ENCODE results near the gene PLSCR2.
"Not testable (repeated sequence)": the region's sequence is repeated elsewhere in the genome, so short reads cannot be mapped to it uniquely, and the experiment has no call there.

PLSCR2 gene

DNA sequence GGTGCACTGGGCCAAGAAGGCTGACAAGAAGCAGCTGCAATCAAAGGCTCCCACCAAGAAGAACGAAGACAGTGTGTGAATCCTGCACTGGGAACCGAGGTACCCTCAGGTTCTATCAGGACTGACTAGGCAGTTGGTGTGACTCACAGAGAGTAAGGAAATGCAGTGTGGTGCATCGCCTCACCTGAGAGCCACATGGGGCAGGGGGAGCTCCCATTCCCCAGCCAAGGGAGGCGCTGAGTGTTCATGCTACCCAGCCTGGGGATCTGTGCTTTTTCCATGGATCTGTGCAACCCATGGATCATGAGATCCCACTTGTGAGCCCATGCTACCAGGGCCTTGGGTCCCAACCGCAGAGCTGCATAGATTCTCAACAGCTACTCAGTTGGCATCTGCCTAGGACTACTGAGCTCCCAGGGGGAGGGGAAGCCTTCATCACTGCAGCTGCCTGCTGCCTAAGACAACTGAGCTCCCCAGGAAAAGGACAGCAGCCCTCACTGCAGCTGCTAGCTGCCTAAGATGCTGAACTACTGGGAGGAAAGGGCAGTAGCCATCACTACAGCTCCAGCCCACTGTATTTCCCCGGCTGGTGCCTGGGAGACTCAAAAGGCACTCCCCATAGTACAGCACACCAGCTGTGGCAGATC, 6.9 kb upstream of the PLSCR2 start:
- no peak for DNase-seq

DNA sequence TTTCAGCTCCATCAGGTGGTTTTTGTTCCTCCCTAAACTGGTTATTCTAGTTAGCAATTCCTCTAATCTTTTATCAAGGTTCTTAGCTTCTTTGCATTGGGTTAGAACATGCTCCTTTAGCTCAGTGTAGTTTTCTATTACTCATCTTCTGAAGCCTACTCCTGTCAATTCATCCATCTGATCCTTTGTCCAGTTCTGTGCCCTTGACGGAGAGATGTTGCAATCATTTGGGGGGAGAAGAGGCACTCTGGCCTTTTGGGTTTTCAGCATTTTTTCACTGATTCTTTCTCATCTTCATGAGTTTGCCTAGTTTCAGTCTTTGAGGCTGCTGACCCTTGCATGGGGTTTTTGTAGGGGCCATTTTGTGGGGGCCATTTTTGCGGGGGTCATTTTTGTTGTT, 5.6 kb upstream of the PLSCR2 start:
- not testable (repeated sequence) for DNase-seq

DNA sequence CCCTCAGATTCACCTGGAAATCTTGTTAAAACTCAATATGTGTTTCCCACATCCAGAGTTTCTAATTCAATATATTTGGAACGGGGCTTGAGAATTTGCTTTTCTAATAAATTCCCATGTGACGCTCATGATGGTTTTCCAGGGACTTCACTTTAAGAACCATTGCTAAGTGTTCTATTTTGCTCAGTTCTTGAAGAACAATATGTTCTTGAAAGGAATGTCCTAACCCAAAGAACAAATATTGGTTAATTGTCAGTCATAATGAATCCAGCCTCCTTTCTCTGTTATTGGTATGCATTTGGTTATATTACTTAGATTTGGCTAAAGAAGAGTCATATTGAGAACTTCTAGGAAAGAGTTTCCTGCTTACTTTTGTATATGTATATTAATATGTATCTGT, 4.4 kb upstream of the PLSCR2 start:
- DNase-seq: no peak

DNA sequence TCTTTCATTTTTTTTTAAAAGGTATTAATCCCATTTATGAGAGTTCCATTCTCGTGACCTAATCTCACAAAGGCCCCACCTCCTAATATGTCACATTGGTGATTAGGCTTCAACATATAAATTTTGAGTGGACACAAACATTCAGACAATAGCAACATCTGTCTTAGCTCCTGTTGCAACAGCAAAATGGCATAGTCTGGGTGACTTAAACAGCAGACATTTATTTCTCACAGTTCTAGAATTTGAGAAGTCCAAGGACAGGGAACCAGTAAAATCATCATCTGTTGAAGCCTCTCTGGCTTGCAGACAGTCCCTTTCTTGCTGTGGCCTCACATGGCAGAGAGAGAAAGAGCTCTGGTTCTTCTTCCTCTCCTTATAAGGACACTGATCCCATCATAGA, 3.2 kb upstream of the PLSCR2 start:
- no peak for DNase-seq

DNA sequence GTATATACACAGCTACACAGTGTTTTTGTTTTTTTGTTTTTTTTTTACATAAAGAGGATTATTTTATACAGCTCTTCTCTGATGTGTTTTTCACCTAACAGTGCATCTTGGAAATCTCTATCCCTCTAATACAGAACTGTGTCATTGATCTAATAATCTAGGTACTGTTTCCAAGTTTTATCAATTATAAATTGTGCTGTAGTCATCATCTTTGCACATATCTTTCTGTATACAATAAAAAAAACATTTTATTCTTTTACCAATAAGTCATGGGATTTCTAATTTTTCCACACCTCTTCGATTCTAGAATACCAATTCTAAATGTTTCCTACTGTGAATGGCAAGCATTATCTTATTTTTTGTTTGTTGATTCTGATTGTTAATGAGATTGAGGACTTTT, 1.7 kb upstream of the PLSCR2 start:
- DNase-seq: no peak

DNA sequence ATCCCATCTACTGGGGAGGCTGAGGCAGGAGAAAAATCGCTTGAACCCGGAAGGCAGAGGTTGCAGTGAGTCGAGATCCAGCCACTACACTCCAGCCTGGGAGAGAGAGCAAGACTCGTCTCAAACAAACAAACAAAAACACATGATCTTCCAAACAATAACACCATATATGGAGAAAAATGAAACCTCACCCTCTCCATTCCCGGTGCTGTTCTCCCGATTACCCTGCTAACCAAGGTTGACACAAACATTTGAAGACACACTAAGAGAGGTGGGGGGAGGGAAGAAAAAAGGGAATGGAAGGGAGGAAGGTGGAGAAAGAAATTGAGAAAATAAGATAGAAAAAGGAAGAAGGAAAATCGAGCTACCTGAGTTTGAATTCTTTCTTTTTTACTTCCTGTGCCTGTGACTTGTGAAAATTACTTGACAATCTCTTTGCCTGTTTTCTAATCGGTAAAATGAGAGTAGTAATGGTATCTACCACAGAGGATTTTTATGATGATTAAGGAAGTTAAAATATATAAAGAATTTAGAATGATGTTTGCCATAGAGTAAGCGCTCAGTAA, 1.1 kb upstream of the PLSCR2 start:
- no peak for DNase-seq

DNA sequence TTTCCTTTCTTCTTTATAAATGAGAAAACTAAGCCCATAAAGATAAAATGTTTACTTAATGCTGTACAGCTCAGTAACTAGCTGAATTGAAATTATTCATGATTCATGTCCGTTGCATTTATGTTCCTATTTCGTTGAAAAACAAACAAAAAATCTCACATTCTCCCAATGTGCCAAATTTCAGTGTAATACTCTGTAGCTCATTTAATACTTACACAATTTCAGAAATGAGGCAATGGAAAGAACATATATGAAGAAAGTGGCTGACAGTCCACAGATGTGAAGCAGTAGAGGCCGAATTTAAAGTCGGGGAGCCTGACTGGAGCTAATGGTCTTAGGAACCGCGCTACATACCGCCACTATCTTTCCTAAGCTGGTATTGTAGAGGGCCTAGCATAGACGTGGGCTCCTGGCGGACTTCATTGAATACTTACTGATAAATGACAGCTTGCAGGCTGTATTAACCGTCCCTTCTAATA, 651 bp downstream of the PLSCR2 start:
- no peak for DNase-seq

DNA sequence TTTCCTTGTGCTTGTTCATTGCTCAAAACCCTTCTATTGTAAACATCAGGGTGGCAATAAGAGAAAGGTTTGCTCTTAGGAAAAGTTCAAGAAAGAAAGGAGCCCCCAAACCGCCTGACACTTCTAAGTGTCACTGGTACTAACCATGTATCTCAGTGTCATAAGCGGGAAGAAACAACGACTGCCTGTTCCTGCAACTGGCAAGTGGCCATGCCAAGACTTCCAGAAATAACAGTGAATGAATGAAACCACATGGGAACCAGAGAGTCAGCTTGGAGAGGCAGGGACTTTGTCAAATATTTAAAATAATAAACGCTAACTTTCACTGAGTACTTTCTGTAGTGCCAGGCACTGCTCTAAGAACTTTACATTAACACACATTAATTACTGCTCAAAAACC, 1.1 kb downstream of the PLSCR2 start:
- DNase-seq: no peak

DNA sequence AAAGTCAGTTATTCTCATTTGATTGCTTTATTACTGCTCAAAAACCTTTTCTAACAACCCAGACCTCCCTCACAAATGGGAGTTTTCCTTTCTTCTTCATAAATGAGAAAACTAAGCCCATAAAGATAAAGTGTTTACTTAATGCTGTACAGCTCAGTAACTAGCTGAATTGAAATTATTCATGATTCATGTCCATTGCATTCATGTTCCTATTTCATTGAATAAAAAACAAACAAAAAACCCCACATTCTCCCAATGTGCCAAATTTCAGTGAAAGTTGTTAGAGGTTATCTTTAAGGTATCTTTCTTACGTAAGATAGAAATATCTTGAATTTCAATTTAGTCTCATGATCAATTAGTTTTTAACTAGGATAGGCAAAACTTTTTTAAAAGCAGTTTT, 2.8 kb downstream of the PLSCR2 start:
- no peak for DNase-seq

DNA sequence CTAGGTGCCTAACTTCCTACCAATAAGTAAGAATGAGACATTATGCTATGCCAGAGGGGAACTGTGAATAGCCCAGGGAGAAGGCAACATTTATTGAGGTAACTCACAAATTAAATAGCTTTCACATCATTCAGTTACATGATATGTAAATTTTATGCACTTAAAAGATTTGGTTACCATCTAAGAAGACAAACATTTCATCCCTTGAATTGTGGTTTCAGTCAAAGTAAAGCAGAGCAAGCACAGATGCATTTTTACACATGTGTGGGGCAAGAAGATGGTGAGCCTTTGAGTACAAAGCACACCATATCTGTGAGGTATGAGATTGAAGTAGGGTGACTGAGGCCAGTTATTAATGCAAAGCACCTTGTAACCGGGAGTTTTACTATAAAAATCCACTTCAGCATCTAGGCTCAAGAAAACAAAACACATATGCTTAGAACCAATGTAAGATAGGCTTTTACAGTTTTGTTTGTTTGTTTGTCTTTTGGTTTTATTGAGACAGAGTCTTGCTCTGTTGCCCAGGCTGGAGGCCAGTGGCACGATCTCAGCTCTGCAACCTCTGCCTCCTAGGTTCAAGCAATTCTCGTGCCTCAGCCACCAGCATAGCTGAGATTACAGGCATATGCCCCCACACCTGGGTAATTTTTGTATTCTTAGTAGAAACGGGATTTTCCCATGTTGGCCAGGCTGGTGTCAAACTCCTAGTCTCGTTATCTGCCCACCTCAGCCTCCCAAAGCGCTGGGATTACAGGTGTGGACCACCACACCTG, 3.5 kb downstream of the PLSCR2 start:
- DNase-seq: no peak

DNA sequence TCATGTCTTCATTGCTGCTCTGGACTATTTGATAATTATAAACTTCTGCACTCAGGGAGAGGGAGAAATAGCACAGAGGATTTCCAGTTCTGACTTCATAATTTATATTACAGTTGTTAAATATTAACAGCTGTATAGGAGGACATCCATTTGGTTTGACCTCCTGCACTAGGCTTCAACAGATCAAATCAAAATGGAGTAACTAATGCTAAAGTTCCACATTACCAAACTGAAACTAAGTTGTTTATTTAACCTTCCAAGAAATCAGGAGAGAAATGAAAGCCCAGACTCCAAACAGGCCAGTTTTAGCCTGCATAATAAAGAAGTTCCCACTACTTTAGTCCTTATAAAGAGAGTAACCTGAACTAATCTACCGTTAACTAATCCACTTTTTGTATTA, 4.6 kb downstream of the PLSCR2 start:
- DNase-seq: no peak

DNA sequence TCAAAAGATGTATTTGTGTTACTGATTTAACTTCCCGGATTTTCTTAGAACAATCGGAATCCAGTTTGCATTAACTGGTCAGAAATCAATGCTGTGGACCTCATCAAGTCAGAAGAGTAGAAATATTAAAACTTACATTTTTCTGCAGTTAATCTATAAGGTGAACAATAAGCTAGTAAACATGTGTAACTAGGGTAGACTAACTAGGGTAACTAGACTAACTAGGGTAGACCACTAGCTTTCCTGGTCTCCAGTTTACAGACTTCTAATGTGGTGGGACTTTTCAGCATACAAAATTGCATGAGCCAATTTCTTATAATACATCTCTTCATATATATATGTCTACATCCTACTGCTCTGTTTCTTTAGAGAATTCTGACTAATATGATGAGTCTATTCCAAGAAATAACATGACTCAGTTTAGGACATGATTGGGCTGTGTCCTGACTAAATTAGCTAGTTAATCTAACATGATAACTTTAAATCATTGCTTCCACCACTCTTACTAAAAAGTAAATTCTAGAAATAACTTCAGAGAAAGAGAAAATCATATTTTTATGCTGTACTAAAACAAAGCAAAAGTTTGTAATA, 5.3 kb downstream of the PLSCR2 start:
- DNase-seq: no peak

DNA sequence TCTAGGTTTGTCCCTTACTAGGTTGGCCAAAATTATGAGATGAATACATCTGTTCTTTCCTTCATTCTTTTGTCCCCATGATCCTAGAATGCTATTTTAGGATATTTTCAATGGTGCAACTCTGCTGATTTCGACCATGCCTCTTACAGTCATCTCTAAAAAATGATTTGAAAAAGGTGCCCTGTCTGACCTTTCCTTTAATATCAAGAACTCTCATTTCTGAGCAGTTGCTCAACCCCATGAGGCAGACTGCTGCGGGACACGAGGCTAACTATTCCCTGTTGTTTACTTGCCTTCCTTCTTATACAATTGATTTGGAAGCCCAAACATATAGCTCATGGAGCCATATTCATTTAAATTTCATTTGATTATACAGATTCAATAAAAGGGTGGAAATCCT, 14.6 kb downstream of the PLSCR2 start:
- no peak for DNase-seq

DNA sequence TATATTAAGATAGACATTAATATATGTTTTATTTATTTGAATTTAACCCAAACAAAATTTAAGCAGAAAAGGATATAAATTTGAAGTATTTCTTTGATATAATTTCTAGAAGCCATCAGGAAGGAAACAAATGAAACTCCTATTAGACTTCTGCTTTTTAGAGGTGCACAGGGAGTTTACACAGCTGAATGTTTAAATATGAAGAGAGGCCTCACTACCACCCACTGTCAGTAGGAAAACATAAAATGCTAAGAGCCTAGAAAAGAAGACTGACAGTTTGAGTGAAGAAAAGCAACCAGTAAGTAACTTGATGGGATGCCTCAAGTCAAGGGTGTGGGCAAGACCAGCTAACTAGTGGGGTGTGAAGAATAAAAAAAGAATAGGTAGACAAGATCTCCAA, 19.7 kb downstream of the PLSCR2 start:
- no peak for DNase-seq

DNA sequence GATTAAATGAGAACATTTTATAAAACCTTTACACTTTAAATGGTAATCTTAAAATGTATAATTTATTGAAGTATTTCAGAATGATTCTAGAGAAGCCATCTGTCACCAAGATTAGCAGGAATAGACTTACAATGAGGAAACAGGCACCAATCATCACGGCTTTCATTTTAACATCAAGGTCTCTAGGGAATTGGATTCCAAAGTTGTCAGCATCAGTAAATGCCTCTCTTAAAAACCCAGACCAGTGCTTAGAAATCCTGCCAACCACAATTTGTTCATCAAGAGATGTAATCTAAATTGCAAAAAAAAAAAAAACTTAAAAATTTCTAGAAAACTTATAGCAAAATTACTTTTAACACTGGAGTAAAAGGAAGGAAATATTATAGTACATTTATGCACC, 20.3 kb downstream of the PLSCR2 start:
- DNase-seq: no peak

DNA sequence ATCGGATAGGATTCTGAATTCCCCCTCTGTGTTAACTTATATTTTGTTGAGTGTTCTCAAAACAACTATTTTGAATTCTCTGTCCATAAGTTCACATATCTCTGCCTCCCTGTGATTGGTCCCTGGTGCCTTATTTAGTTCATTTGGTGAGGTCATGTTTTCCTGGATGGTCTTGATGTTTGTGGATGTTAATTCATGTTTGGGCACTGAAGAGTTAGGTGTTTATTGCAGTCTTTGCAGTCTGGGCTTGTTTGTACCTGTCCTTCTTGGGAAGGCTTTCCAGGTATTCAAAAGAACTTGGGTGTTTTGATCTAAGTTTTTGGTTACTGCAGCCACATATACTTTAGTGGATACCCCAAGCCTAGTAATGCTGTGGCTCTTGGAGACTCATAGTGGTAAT, 23.3 kb downstream of the PLSCR2 start:
- DNase-seq: no peak

DNA sequence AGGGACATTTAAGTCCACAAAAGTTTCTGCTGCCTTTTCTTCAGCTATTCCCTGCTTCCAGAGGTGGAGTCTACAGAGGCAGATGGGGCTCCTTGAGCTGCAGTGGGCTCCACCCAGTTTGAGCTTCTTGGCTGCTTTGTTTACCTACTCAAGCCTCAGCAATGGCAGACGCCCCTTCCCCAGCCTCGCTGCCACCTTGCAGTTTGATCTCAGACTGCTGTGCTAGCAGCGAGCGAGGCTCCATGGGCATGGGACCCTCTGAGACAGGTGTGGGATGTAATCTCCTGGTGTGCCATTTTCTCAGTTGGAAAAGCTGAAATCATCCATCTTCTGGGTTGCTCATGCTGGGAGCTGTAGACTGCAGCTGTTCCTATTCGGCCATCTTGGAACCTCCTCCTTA, 29.1 kb downstream of the PLSCR2 start:
- not testable (repeated sequence) for DNase-seq

DNA sequence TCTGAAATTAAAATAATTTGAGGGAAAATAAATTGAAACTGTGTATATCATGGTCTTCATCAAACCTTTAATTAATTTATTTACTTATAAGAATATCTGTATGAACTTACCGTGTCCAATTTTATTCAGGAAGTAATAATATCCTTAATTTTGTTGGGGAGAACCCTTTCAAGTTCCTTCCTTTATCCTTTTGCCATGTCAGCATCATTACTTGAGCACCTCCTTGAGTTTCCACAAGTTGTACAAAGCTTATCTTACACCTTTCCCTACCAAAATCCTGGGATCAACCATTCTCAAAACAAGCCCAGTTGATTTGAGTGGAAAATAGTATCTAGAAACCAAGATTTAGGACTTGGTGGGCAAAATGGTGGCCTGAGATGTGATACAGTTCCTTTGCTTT, 37.3 kb downstream of the PLSCR2 start:
- no peak for DNase-seq

DNA sequence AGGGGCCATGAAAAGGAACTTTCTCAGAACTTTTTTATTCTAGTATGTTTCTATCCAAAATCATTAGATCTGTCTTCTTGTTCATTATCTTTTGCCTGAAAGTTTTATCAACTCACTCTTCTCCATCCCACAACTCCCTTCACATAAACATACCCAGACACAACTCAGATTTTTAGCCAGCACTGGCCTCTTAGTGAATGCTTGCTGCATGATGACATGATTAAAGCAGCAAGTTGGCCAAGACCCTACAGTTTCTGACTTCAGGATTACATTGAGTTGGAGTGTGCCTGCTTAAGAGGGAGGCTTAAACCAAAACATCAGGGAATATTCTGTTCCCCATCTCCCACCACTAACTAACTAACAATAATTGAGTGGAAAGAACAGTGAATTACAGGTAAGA, 38.1 kb downstream of the PLSCR2 start:
- no peak for DNase-seq

DNA sequence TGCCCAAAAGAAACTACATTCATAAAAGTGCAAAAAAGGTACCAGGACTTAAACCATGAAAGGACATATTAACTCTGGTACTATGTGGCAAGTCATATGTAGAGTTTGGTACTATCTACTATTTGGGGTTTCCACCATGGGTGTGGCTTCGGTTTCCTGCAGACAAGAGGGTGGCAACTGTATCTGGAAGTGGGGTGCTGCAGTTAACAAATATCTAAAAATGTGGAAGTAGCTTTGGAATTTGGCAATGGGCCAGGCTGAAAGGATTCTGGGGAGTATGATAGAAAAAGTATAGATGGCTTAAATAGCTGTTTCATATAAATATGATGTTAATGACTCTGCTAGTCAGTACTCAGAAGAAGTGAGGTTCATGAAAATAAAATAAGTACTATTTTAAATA, 44.0 kb downstream of the PLSCR2 start:
- no peak for DNase-seq

DNA sequence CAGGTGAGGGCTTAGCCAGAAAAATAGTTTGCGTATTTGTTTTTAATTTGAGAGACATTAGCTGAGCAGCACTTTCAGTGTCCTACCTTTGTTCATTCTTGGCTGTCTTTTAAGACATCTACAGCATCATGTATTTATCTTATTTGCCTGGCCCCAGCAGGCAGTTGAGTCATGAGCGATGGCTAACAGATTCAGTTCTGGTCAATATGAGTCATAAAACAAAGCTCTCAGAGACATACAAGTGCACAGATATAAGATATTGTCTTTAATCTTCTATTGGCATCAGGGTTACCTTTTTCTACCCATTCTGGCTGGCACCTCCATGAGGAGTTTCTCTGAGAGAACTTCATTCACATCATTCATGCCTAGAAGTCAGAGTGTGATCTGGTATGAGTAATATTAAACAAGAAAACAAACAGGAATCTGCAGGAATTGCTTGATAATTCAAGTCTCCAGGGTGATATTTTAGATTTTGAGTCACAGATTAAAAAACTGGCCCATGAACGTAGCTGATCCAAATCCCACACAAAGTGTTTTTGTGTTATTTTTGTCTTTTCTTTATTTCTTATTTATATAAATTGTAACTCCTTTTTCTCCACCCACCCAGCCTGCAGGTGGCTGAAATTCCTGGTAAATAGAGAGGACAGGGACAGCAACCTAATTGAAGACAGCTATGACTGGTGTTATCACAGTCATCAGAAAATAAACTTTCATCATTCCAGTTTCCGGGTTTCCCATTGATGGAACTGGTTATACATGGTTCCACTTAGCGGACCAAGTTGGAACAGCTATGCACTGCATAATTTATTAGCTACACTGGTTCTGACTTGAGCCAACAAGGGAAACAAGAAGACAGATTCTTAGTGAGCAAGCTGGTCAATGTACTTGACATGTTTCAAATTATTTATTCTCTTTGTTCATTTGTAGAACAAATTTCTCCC, 47.3 kb downstream of the PLSCR2 start:
- no peak for DNase-seq

DNA sequence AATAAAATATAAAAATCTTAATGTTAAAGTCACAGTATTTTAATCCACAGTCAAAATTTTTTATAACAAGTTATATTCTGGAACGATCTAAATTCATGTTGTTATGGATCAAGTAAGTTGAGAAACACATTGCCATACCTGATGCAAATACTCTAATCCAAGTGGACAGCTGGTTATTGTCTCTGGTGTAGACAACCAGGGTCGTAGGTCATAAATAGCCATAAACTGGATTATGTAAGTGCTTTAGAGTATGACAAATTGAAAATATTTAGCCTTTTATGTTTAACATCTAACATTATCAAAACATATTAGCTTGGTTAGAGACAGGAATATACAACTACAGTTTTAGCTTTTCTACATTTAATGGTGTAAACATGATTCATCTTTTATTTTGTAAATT, 53.0 kb downstream of the PLSCR2 start:
- no peak for DNase-seq

DNA sequence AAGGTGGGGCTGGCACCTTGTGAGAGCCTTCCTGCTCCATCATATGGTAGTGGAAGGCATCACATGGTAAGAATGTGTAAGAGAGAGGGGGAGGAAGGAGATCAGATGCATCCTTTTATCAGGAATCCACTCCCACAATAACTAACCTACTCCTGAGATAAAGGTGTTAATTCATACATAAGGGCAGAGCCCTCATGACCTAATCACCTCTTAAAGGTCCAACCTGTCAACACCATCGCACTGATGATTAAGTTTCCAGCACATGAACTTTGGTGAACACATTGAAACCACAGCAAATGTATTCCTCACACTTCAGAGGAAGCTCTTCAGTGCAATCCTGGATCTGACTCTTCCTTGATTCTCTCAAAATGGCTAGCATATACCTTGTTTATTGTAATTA, 55.4 kb downstream of the PLSCR2 start:
- DNase-seq: no peak

Measured in activated CD4-positive, CD25-positive, alpha-beta regulatory T cell (primary cell).